HEK293T (cell line): ENCODE measurements around the gene PI4K2A.

Experiments used
- ARNT ChIP-seq: fragments of 450-650 bp; IDR thresholded peaks from 2 replicates; pipeline ENCODE4 v1.6.1; 2017; ENCODE audit warnings: mild to moderate bottlenecking
- BHLHE40 ChIP-seq: fragments of 450-650 bp; IDR thresholded peaks from 2 replicates; pipeline ENCODE4 v1.6.1; 2016; ENCODE audit warnings: mild to moderate bottlenecking, moderate library complexity, borderline replicate concordance
- ELF4 ChIP-seq: fragments of 450-650 bp; IDR thresholded peaks from 2 replicates; pipeline ENCODE4 v1.6.1; 2017; ENCODE audit warnings: antibody characterized with exemption
- FOXA1 ChIP-seq: fragments of 450-650 bp; IDR thresholded peaks from 2 replicates; pipeline ENCODE4 v1.6.1; 2016; ENCODE audit warnings: mild to moderate bottlenecking
- FOXK2 ChIP-seq: fragments of 450-650 bp; IDR thresholded peaks from 2 replicates; pipeline ENCODE4 v1.6.1; 2016; ENCODE audit warnings: mild to moderate bottlenecking
- FOXM1 ChIP-seq: fragments of 450-650 bp; IDR thresholded peaks from 2 replicates; pipeline ENCODE4 v1.6.1; 2017; ENCODE audit warnings: mild to moderate bottlenecking, borderline replicate concordance
- HDGF ChIP-seq: fragments of 450-650 bp; IDR thresholded peaks from 2 replicates; pipeline ENCODE4 v1.6.1; 2017; ENCODE audit warnings: antibody characterized with exemption, borderline replicate concordance
- L3MBTL2 ChIP-seq: fragments of 450-650 bp; conservative IDR thresholded peaks from 2 replicates; pipeline ENCODE4 v1.6.1; 2016; ENCODE audit warnings: mild to moderate bottlenecking
- LEF1 ChIP-seq: fragments of 450-650 bp; IDR thresholded peaks from 2 replicates; pipeline ENCODE4 v1.6.1; 2017; ENCODE audit warnings: mild to moderate bottlenecking, borderline replicate concordance
- SP1 ChIP-seq: fragments of 450-650 bp; IDR thresholded peaks from 2 replicates; pipeline ENCODE4 v1.6.1; 2017
- SUZ12 ChIP-seq: fragments of 450-650 bp; IDR thresholded peaks from 2 replicates; pipeline ENCODE4 v1.6.1; 2016; ENCODE audit warnings: mild to moderate bottlenecking
- TARDBP ChIP-seq: fragments of 450-650 bp; IDR thresholded peaks from 2 replicates; pipeline ENCODE4 v1.6.1; 2016
- ZNF384 ChIP-seq: fragments of 450-650 bp; IDR thresholded peaks from 2 replicates; pipeline ENCODE4 v1.6.1; 2016

DNA sequence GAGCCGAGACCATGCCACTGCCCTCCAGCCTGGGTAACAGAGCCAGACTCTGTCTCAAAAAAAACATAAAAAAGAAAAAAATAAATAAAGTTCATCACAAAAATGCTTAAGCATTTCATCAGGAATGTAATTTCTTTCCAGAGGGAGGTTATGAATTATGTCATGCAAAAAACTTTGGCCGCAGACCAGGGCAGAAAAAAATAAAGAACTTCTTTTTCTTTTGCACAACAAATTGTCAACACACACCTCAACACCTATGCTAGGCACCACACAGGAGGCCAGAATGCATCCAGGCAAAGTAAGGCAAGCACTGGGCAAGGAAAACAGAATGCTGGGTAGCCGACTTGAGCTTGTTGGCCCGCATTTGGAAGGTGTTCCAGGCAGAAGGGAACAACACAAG is 47.0 kb upstream of the PI4K2A start:
- TF ChIP-seq SP1 (no peak), ELF4 (no peak), FOXM1 (no peak), TARDBP (no peak), FOXA1 (no peak), ARNT (no peak), LEF1 (no peak), SUZ12 (no peak), ZNF384 (no peak), L3MBTL2 (no peak), HDGF (no peak), FOXK2 (no peak), BHLHE40 (no peak)
